GM21367 (cell line): ENCODE results near the gene MRPS14.
A peak's percentile ranks its signal among the peaks of the same experiment; 100 is the strongest.
"Not testable (repeated sequence)": the region's sequence is repeated elsewhere in the genome, so short reads cannot be mapped to it uniquely, and the experiment has no call there.

Source experiments
- ATAC-seq: cut with Tn5 transposase; IDR thresholded peaks from one replicate; pipeline ENCODE4 v1.9.1; 2021; ENCODE audit not compliant: unreplicated experiment

The MRPS14 gene

GRCh38 chr1:175023043-175023921, at the start of gene MRPS14:
Gene MRPS14 (minus strand): TSS chr1:175023425. CDS start chr1:175023408, 17 bp downstream.
- peak; percentile 87 for ATAC-seq

GRCh38 chr1:175072099-175072951, 49.1 kb upstream of the MRPS14 start:
- peak; percentile 67 for ATAC-seq

- ATAC-seq, result no peak
These were observed 48.2 kb upstream of the MRPS14 start for GRCh38 chr1:175071276-175071943.

- ATAC-seq, result no peak
These were observed 47.6 kb upstream of the MRPS14 start for GRCh38 chr1:175070818-175071217.

GRCh38 chr1:175067362-175068106, 44.3 kb upstream of the MRPS14 start, which contains the start of gene TNN:
Gene TNN (plus strand): TSS chr1:175067833. CDS start chr1:175077419, 9,586 bp downstream.
- no peak for ATAC-seq

GRCh38 chr1:175062858-175063257, 39.6 kb upstream of the MRPS14 start:
- no peak for ATAC-seq

GRCh38 chr1:175062339-175062738, 39.1 kb upstream of the MRPS14 start:
- ATAC-seq, result no peak

- ATAC-seq, result no peak
These were observed 31.5 kb upstream of the MRPS14 start for GRCh38 chr1:175054736-175055135.

GRCh38 chr1:175050992-175051391, 27.8 kb upstream of the MRPS14 start:
- no peak for ATAC-seq

- no peak for ATAC-seq
These were observed 22.3 kb upstream of the MRPS14 start for GRCh38 chr1:175045519-175045918.

GRCh38 chr1:175045097-175045496, 21.9 kb upstream of the MRPS14 start:
- ATAC-seq, result no peak

- not testable (repeated sequence) for ATAC-seq
These were observed 21.4 kb upstream of the MRPS14 start for GRCh38 chr1:175044591-175044990.

GRCh38 chr1:175043824-175044223, 20.6 kb upstream of the MRPS14 start:
- no peak for ATAC-seq

GRCh38 chr1:175042650-175043049, 19.4 kb upstream of the MRPS14 start:
- ATAC-seq, result no peak

- no peak for ATAC-seq
These were observed 17.2 kb upstream of the MRPS14 start for GRCh38 chr1:175040324-175040879.

GRCh38 chr1:175037416-175037815, 14.2 kb upstream of the MRPS14 start:
- ATAC-seq, result no peak

GRCh38 chr1:175036476-175036875, 13.3 kb upstream of the MRPS14 start:
- no peak for ATAC-seq

GRCh38 chr1:175035865-175036264, 12.6 kb upstream of the MRPS14 start:
- no peak for ATAC-seq

- no peak for ATAC-seq
These were observed 11.6 kb upstream of the MRPS14 start for GRCh38 chr1:175034775-175035174.

GRCh38 chr1:175033953-175034352, 10.7 kb upstream of the MRPS14 start:
- no peak for ATAC-seq
